HG03025 (cell line): ENCODE measurements around the gene PARVB.

Experiments used
- ATAC-seq: cut with Tn5 transposase; IDR thresholded peaks from one replicate; pipeline ENCODE4 v1.9.1; 2021; ENCODE audit warnings: mild to moderate bottlenecking, moderate library complexity; ENCODE audit not compliant: unreplicated experiment, low FRiP score

The PARVB gene

GRCh38 chr22:44024288-44024921 lies at the start of gene PARVB:
PARVB (plus strand) TSS chr22:44024302; CDS start chr22:44024340, 38 bp downstream.
- no peak for ATAC-seq

- no peak for ATAC-seq
These were observed 49.1 kb upstream of the PARVB start for GRCh38 chr22:43975041-43975440.

GRCh38 chr22:43976861-43977795 lies 47.0 kb upstream of the PARVB start:
- ATAC-seq = no peak

GRCh38 chr22:43978558-43978957 lies 45.5 kb upstream of the PARVB start:
- no peak for ATAC-seq

GRCh38 chr22:43980579-43980978 lies 43.5 kb upstream of the PARVB start:
- ATAC-seq = no peak

GRCh38 chr22:43980996-43981395 lies 43.1 kb upstream of the PARVB start:
- ATAC-seq = no peak

GRCh38 chr22:43983808-43984207 lies 40.3 kb upstream of the PARVB start:
- ATAC-seq = no peak

- ATAC-seq = no peak
These were observed 38.6 kb upstream of the PARVB start for GRCh38 chr22:43985532-43985931.

- no peak for ATAC-seq
These were observed 35.8 kb upstream of the PARVB start for GRCh38 chr22:43988116-43988820.

GRCh38 chr22:43988960-43989359 lies 35.1 kb upstream of the PARVB start:
- ATAC-seq = no peak

- no peak for ATAC-seq
These were observed 34.1 kb upstream of the PARVB start for GRCh38 chr22:43990044-43990443.

GRCh38 chr22:43991316-43992020 lies 32.6 kb upstream of the PARVB start:
- ATAC-seq = no peak

GRCh38 chr22:43992331-43992821 lies 31.7 kb upstream of the PARVB start:
- ATAC-seq = no peak

GRCh38 chr22:43993072-43993760 lies 30.9 kb upstream of the PARVB start:
- ATAC-seq = no peak

- no peak for ATAC-seq
These were observed 30.1 kb upstream of the PARVB start for GRCh38 chr22:43994006-43994405.

- no peak for ATAC-seq
These were observed 29.7 kb upstream of the PARVB start for GRCh38 chr22:43994416-43994815.

GRCh38 chr22:43995057-43995685 lies 28.9 kb upstream of the PARVB start:
- ATAC-seq = no peak

- ATAC-seq = no peak
These were observed 28.3 kb upstream of the PARVB start for GRCh38 chr22:43995798-43996169.

GRCh38 chr22:43996170-43996980 lies 27.7 kb upstream of the PARVB start:
- ATAC-seq = no peak
